Breast epithelium (tissue), 3 donors: ENCODE results near the gene TMEM126A.

ENCODE experiments used
- POLR2A ChIP-seq: fragments of 450-650 bp; IDR thresholded peaks from one replicate; pipeline ENCODE4 v1.6.1; 2016; ENCODE audit warnings: antibody characterized with exemption, mild to moderate bottlenecking, moderate library complexity
- POLR2AphosphoS5 ChIP-seq, 3 donors: sonication (generic); formaldehyde crosslinking; IDR thresholded peaks; one replicate each; pipeline ENCODE4 v1.6.1; 2017; ENCODE audit warnings: antibody characterized with exemption in 3 of 3

DNA sequence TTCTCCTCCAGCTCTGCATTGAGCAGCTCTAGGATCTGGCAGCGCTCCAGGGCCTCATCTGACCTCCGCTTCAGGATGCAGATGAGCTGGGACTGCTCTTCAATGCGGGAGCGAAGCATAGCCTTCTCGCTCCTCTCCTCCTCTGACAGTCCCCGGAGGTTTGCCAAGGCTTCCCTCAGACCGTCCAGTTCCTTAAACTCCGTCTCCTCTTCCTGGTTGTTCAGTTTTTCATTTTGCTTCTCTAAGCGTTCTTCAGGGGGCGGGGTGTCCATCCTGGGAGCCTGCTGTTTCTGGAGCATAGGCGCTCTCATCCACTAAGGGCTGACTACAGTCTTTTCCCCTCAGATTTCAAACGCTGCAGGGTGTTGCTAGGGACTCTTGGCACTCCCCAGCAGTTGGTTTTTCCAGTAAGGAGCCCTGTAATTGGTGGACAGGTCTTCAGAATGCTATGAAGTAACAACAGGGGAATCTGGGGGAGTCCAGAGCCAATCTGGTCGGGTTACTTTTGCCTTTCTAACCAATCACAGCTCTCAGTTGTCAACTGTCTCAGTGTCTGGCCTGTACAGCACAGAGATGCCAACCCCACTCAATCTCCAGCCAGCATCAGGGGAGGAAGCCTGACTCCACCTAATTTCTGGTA is 38.2 kb downstream of the TMEM126A start, which contains the start of gene CCDC89:
- TF ChIP-seq POLR2A = no peak
- TF ChIP-seq POLR2AphosphoS5 (IDR thresholded peaks at IDR 0.05) = peak in 1 of 3 donors; percentile 21
